Stimulated activated naive CD4-positive, alpha-beta T cell (primary cell): ENCODE measurements around the gene MXD1.
"Not testable (repeated sequence)": the region's sequence is repeated elsewhere in the genome, so short reads cannot be mapped to it uniquely, and the experiment has no call there.

ENCODE experiments used
- DNase-seq, 6 experiments: peaks; one replicate each; lab custom pipeline; 2025; lab: John Stamatoyannopoulos, UW

MXD1 gene, protein sequence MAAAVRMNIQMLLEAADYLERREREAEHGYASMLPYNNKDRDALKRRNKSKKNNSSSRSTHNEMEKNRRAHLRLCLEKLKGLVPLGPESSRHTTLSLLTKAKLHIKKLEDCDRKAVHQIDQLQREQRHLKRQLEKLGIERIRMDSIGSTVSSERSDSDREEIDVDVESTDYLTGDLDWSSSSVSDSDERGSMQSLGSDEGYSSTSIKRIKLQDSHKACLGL

DNA sequence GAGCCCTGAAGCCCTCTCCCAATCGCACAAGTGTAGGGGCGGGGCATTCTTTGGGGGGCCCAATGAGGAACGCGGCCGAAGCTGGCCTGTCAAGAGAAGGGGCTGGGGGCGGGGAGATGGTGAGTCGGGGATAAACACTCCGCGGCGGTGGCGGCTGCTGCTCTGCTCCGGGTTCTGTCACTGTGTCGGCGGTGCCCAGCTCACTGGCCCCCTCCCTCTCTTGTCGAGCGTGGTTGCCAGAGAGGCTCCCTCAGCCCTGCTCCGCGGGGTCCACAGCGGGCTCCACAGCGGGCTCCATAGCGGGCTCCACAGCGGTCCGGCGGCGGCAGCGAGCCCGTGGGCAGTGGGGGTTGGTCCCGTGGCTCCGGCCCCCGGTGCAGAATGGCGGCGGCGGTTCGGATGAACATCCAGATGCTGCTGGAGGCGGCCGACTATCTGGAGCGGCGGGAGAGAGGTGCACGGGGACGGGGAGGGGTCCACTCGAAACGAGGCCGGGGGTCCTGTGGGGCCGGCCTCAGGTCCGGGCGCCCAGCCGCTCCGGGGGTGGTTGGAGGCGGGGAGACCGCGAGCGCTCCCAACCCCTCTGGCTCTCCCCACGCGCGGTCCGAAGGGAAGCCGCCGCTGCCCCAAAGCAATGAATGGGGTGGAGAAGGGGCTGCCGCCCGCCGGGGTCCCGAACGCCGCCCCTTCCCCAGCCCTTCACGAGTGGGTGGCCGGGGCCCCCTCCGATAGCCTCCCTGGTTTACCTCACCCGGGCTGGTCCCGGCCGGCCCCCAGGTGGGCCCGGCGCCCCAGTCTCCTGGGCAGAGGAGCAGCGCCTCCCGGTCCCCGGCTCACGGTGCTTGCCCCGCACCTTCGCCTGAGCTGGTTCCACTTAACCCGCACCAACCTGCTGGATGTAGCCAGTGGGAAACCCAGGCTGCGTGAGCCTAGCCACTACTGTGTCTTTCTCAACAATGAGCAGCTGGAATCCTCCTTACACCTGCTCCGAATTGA is at the start of gene MXD1:
MXD1 (plus strand) TSS at position 160 of the 996 bp plus-strand sequence; CDS start at position 382, 222 bp downstream.
- peak in 3 of 6 experiments; percentile 13 to 97 (median 27) for DNase-seq

DNA sequence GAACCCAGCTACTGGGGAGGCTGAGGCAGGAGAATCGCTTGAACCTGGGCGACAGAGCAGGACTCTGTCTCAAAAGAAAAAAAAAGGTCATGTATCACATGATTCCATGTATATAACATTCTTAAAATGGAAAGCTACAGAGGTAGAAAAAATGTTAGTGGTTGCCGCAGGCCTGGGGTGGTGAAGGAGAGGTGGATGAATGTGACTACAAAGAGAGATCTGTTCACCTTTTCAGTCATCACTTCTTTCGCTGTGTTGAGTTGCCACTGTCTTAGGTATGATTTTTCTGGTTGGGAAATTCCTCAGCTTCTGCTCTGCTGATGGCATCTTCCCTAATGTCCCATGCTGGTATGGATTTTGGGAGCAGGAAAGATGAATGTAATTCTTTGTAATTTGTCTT is 26.5 kb upstream of the MXD1 start:
- no peak for DNase-seq

DNA sequence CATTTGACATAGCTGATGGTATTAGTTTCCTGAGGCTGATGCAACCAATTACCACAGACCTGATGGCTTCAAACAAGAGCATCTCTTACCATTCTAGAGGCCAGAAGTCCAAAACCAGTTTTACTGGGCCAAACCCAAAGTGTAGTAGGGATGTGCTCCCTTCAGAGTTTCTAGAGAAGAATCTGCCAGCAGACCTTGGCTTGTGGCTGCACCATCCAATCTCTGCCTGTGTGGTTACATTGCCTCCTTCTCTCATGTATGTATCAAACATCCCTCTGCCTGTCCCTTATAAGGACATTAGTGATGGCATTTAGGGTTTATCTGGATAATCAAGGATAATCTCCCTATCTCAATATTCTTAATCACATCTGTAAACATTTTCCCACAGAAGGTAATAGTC is 25.6 kb upstream of the MXD1 start:
- DNase-seq, result no peak

DNA sequence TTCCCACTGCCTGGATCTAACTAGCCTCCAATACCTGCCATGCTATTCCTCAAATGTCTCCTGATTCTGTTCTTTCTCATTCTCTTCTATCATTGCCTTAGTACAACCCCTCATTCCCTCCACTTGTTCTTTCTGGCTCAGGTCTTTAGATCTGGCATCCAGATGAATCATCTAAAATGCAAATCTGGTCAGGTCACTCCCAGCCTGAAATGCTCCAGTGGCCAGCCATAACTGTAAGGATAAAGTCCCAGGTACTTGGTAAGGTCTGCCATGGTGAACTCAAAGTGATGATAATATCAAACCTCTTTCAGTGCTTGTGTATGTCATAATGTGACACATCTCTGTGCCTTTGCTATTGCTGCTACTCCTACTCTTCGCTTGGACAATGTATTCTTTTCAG is 24.0 kb upstream of the MXD1 start:
- no peak for DNase-seq

DNA sequence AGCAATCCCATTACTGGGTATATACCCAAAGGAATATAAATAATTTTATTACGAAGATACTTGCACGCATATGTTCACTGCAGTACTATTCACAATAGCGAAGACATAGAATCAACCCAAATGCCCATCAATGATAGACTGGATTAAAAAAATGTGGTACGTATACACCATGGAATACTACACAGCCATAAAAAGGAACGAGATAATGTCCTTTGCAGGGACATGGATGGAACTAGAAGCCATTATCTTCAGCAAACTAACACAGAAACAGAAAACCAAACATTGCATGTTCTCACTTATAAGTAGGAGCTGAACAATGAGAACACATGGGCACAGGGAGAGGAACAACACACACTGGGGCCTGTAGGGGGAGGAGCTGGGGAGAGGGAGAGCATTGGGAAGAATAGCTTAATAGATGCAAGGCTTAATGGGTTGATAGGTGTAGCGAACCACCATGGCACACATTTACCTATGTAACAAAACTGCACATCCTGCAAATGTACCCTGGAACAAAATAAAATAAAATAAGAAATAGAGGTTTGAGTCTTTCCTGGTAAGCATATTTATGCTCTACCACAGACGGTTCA is 22.0 kb upstream of the MXD1 start:
- not testable (repeated sequence) for DNase-seq

DNA sequence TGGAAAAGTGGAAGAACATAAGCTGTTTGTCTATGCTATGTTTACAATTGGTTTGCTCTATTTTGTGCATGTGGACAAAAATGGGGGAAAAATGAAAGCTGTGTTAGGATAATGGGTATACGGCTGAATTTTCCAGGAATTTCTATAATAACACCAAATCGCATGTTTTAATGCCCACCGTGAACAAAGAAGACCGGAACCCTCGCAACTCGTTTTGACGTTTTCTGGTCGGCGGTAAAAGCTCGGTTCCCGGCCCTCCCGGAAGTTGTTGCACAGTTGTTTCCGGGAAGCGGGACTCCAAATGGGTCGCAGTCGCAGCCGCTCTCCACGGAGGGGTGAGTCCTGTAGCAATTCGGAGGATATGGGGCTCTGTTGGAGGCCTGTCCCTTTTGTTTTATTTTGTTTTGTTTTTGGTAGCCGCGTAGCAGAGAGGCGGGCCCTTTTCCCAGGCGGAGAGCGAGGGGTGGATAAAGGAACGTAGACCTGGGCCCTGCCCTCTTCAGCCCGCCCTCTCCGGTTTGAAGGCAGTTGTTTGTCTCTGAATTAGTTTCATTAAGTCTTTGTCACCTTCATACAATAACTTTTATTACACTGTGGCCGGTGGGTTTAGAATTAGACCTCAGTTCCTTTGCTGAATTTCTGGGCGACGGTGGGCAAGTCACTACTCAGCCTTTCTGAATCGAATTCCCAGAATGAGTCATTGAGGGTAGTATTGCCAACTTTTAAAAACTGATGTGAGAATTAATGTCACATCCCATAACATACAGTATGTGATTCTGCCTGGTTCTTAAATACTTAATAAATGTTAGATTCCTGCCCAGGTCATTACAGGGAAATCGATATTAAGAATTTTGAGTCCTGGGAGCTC is 21.0 kb upstream of the MXD1 start, which contains the start of gene SNRNP27:
SNRNP27 (plus strand) TSS at position 273 of the 868 bp plus-strand sequence; CDS start at position 302, 29 bp downstream.
- DNase-seq, result peak; percentile 59 to 86 (median 70)

DNA sequence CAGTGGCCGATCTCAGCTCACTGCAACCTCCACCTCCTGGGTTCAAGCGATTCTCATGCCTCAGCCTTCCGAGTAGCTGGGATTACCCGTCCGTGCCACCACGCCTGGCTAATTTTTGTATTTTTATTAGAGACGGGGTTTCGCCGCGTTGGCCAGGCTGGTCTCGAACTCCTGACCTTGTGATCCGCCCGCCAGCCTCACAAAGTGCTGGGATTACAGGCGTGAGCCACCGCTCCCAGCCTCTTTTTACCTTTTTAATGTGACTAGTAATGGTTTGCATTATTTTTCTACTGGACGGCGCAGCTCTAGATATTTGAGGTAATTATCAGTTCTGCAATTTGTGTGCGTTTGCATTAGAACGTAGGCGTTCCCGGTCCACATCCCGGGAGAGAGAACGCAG is 20.2 kb upstream of the MXD1 start:
- DNase-seq, result not testable (repeated sequence)

DNA sequence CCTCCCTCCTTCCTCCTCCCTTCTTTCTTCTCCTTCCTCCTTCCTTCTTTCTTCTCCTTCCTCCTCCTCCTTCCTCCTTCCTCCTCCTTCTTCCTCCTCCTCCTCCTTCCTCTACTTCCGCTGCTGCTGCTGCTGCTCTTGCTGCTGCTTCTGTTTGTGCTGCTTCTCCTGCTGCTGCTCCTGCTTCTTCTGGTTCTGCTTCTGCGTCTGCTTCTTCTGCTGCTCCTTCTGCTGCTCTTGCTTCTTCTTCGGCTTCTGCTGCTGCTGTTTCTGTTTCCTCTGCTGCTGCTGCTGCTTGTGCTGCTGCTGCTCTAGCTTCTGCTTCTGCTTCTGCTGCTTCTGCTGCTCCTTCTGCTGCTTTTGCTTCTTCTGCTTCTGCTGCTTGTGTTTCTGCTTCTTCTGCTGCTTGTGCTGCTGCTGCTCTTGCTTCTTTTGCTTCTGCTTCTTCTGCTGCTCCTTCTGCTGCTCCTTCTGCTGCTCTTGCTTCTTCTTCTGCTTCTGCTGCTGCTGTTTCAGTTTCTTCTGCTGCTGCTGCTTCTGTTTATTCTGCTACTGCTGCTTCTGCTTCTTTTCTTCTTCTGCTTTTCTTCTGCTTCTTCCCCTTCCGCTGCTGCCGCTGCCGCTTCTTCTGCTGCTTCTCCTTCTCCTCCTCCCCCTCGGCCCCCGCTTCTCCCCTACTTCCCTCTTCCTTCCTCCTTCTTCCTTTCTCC is 12.5 kb upstream of the MXD1 start:
- DNase-seq, result peak in 4 of 6 experiments; percentile 3 to 25 (median 12)

DNA sequence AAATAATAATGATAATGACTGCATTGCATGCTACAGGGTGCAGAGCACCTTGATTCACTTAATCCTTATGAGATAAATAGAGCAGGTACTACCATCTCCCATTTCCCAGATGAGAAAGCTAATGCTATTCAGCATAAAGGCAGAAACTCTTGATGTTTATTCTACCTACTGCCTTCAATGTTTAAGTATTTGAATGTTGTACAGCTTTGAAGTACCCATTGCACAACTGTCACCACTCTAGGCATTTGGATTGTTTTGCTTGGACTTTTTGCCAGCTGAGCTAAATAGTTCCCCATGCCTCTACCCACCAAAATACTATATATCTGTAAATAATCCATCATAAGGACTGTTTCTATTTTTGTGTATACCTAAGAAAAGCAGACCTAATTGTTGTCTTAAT is 7.7 kb upstream of the MXD1 start:
- DNase-seq, result no peak

DNA sequence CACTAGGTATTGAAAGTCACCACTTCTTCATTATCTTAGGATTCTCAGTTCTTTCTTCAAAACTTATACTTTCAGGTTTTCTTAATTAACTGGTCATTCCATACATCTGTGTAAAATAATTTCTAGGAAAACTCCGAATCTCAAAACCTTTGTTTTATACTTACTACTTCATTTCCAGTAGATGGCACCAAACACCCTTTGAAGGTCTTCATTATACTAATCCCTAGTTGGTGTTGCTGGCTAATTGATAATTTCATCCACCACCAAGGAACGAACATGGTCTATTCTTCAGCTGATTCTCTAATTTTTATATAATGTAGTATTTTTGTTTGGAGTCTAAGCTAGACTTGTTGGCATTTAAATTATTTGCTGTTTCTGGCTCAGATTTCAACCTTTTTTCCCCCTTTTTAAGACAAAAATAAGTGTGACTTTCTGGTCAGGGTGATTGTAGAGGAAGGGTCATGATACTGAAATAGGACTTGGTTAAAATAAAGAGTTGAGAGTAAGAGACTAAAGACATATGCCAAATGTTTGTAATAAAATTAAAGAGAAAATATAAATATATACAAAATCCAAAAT is 2.8 kb upstream of the MXD1 start:
- DNase-seq, result peak in 3 of 6 experiments; percentile 38 to 69 (median 67)

DNA sequence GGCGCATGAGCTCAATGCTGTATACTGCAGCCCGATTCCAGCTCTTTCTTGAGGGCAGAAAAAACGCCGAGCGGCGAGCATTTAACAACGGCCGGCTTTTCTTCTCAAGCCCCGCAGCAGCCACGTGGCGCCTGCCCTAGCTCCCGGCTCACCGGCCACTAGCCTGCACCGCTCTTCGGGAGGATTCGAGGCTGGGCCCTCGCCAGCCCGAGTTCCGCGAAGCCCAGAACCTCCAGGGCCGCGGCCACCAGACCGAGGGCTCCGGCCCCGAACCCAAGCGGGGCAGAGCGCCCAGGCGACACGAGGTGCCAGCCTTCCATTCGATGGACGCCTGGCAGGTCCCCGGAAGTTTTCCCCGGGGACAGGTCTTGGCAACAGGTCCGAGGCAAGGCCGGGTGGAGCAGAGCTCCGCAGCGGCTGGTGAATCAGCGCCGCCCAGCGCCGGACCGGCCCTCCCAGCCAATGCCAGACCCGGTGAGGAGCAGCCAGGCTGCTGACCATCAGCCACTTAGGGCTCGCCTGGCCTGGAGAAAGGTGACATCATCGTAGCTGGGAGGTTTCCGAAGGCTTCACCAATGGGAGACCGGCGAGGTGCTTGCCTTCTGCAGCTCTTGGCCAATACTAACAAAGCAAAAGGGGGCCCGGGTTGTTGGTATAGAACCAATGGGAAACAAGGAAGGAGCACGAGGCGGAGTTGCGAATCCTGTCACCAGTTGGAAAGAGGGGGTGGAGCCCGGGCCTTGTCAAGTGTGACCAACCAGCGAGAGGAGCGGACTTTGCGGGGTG is 552 bp upstream of the MXD1 start:
- DNase-seq, result peak; percentile 40 to 100 (median 100)

DNA sequence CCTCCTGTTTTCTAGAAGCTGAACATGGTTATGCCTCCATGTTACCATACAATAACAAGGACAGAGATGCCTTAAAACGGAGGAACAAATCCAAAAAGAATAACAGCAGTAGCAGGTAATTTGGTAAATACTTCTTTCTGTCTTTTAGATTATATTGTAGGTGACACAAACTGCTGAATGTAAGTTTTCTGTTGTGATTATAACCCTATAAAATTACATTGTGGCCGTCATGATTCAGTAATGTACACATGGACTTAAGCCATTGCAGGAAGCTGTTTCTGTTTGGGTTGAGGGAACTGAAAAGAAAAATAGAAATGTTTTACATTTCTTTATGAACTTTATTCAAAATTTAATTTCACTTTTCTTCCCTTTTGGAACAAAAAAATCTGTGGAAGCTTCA is 1.2 kb downstream of the MXD1 start:
- DNase-seq, result no peak

DNA sequence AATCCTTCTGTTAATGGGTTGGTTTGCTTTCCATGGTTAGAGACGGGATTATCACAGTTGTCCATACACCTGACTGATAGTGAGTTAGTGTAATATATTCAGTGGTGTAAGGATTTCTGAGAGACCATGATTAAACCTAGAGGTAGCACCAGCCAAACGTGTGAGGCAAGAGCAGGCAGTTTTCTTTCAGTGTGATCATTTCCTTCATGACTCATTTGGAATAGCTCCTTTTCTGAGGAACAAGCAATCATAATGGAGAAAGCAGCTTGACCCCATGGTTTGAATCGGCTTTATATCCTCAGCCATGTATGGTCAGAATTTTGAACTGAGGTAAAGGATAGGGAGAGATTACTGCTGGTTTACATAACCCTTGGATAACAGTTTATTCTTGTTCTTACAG is 2.9 kb downstream of the MXD1 start:
- no peak for DNase-seq

DNA sequence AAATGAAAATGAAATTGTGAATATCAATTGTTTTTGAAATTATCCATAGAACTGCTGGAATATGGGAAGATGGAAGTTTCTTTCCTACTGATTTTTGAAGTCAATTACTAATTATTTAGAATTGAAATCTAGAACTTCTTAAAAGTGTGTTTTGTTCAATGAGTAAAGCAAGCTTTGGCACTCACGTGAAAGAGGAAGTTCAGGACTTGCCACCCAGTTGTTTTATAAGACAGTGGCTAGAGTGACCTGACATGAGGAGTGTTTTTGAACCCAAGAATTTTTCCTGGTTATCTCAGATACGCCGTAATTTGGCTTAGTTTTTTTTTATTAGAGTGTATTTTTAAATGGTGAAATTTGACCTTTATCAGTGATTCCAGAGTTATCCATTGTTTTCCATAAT is 3.5 kb downstream of the MXD1 start:
- no peak for DNase-seq

DNA sequence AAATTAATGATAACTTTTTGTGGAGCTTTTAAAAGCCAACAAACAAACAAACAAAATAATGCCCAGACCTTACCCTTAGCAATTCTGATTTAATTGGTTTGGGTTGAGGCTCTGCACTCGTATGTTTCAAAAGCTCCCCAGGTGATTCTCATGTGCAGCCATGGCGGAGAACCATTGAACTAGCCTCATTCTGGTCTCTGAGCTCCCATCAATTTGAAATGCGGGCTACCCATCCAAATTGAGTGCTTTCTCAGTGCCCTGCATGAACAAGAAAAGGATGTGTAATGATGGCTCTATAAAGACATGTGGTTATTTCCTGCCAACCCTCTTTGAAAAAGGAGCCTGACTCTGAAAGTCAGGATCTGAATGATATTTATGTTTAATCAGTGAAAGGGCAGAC is 8.2 kb downstream of the MXD1 start:
- no peak for DNase-seq

DNA sequence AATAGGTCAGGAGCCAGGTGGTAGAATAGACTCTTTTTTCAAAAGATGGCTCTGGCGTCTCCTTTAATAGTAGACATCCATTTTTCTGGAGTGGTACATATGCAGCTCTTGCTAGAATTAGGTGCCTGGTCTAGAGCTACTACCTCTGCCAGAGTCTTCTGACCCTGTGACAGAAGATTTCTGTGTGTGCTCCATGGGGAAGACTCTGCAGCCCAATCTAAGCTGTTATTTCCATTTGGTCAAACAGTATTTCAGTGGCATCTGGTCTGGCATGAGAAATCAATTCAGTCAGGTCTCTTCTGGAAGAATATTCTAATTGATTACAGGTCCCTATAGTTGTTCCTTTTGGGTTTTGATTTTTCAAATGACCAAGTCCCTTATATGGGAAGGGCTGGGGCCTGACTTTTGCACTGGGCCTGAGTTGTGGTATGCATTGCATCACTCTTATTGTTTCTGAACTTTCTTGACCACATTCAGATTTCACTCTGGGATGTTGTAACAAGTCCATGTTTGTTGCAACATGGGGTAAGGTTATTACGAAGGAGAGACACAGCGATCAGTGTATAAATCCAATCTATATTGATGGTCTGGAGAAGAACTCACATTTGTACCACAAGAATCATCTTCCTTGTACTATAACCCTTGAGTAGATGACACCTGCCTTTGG is 12.1 kb downstream of the MXD1 start:
- DNase-seq, result no peak

DNA sequence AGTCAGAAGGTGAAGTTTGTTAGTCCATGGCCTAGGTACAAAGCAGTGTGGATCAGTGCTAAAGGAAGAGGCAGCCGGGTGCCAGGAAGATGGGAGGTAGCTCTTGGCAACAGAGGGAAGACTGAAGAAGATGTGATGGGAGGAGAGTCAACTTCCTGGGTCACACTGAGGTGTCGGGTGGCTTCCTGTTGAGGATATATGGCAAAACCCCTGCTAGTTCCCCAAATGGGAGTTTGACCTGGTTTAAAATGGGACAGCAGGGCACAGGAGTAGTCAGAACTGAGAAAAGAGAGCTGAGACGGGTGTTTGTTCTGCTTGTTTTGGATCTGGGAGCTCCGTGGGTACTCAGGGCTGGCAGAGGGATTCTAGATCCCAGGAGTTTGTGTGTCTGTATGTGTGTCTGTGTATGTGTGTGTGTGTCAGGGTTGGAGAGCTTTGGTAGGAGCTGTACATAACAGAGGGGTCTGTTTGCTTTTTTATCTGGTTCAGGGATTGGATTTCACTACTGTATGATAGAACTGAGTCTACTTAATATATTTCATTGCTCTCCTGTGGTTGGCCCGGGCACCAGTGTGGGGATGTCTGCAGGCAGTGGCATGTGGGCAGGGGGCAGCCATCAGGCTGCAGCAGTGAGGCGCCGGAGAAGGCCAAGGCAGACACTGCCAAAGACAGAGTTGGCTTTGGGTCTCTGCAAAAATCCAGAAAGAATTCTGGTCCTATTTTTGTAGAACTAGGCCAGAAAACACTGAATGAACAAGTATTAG is 17.1 kb downstream of the MXD1 start:
- no peak for DNase-seq

DNA sequence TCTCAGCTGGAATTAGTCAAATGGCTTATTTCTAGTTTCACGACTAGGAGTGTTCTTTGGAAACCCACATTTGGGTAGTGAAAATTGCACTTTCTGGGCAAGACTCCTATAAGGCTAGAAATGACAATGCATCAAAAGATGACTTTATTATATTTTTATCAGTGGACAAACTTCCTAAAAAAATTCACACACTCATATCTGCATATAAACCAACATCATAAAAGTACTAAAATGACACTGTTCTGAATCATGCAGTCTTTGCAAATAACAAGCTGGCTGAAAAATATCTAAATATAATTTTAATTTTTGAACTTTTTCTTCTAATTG is 17.6 kb downstream of the MXD1 start:
- DNase-seq, result no peak
